ENCODE data around the gene ATF6B.

DNA sequence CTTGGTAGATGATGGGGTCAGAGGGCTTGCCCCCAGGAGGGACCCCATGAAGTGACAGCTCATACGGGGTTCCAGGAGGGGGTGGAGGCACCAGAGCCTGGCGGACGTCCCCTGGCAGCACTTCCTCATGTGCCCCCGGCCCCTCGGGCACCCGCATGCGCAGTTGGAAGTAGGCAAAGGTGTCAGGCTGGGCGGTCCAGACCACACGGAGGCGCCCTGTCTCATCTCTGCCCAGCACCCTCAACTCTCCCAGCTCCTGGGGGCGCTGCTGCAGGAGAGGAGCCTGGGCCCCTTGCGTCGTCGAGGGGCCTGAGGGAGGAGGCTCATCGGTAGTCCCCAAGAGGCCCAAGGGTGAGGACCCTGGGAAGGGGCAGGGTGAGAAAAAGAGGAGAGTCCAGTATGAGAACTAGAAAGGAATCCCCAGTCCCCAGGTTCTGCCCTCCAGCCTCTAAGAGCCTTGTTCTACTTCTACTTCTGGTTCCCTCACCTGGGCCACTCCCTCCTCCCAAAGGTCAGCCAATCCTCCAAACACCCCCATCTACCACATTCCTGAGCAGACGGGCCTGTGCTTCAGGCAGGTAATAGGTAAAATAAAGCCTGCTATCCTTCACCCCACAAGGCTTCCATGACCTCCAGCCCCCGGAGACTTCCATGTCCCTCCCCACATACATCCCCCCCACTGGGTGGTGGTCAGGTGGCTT, 42.1 kb downstream of the ATF6B start:
- TF ChIP-seq, protein P1, sequence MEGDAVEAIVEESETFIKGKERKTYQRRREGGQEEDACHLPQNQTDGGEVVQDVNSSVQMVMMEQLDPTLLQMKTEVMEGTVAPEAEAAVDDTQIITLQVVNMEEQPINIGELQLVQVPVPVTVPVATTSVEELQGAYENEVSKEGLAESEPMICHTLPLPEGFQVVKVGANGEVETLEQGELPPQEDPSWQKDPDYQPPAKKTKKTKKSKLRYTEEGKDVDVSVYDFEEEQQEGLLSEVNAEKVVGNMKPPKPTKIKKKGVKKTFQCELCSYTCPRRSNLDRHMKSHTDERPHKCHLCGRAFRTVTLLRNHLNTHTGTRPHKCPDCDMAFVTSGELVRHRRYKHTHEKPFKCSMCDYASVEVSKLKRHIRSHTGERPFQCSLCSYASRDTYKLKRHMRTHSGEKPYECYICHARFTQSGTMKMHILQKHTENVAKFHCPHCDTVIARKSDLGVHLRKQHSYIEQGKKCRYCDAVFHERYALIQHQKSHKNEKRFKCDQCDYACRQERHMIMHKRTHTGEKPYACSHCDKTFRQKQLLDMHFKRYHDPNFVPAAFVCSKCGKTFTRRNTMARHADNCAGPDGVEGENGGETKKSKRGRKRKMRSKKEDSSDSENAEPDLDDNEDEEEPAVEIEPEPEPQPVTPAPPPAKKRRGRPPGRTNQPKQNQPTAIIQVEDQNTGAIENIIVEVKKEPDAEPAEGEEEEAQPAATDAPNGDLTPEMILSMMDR (conservative IDR thresholded peaks at IDR 0.05; ENCODE audit: low read depth in 2 of 2) = peak in 1 of 2 experiments; percentile 47; a peak in 2 of 4 replicates
- TF ChIP-seq JUNB (IDR thresholded peaks at IDR 0.05; ENCODE audit: unreplicated experiment) (no peak), POLR2AphosphoS5 (IDR thresholded peaks at IDR 0.05; ENCODE audit: low read depth) (no peak), CREB1 (CRISPR knock-in tag; IDR thresholded peaks at IDR 0.05; ENCODE audit: low read depth) (no peak), ZNF114 (CRISPR knock-in tag; IDR thresholded peaks at IDR 0.05) (no peak), EZH2 (IDR thresholded peaks at IDR 0.05; ENCODE audit: low read depth, unreplicated experiment) (no peak), ZNF331 (CRISPR knock-in tag; IDR thresholded peaks at IDR 0.05; ENCODE audit: low read depth) (no peak), EZH2phosphoT487 (IDR thresholded peaks at IDR 0.05; ENCODE audit: unreplicated experiment) (no peak), NANOG (IDR thresholded peaks at IDR 0.05; ENCODE audit: borderline replicate concordance) (no peak), STAT1 (IDR thresholded peaks at IDR 0.05; ENCODE audit: unreplicated experiment) (no peak)
- TF ChIP-seq, protein P2, sequence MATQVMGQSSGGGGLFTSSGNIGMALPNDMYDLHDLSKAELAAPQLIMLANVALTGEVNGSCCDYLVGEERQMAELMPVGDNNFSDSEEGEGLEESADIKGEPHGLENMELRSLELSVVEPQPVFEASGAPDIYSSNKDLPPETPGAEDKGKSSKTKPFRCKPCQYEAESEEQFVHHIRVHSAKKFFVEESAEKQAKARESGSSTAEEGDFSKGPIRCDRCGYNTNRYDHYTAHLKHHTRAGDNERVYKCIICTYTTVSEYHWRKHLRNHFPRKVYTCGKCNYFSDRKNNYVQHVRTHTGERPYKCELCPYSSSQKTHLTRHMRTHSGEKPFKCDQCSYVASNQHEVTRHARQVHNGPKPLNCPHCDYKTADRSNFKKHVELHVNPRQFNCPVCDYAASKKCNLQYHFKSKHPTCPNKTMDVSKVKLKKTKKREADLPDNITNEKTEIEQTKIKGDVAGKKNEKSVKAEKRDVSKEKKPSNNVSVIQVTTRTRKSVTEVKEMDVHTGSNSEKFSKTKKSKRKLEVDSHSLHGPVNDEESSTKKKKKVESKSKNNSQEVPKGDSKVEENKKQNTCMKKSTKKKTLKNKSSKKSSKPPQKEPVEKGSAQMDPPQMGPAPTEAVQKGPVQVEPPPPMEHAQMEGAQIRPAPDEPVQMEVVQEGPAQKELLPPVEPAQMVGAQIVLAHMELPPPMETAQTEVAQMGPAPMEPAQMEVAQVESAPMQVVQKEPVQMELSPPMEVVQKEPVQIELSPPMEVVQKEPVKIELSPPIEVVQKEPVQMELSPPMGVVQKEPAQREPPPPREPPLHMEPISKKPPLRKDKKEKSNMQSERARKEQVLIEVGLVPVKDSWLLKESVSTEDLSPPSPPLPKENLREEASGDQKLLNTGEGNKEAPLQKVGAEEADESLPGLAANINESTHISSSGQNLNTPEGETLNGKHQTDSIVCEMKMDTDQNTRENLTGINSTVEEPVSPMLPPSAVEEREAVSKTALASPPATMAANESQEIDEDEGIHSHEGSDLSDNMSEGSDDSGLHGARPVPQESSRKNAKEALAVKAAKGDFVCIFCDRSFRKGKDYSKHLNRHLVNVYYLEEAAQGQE (IDR thresholded peaks at IDR 0.05; ENCODE audit: unreplicated experiment) = no peak
- TF ChIP-seq, protein P3, sequence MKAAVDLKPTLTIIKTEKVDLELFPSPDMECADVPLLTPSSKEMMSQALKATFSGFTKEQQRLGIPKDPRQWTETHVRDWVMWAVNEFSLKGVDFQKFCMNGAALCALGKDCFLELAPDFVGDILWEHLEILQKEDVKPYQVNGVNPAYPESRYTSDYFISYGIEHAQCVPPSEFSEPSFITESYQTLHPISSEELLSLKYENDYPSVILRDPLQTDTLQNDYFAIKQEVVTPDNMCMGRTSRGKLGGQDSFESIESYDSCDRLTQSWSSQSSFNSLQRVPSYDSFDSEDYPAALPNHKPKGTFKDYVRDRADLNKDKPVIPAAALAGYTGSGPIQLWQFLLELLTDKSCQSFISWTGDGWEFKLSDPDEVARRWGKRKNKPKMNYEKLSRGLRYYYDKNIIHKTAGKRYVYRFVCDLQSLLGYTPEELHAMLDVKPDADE (IDR thresholded peaks at IDR 0.05) = no peak

Measured in GM23338 (cell line).